Measurements from ENCODE around the gene TMEM135.

GRCh38 chr11:87137711-87138110 is 100.0 kb downstream of the TMEM135 start:
- TF ChIP-seq EGR1 (IDR thresholded peaks at IDR 0.05) (no peak), EP300 (IDR thresholded peaks at IDR 0.05; ENCODE audit: borderline replicate concordance) (no peak), RAD21 (IDR thresholded peaks at IDR 0.05; ENCODE audit: low read depth) (no peak), NFIC (IDR thresholded peaks at IDR 0.05) (no peak), REST (IDR thresholded peaks at IDR 0.05; ENCODE audit: low read depth) (no peak), TEAD4 (IDR thresholded peaks at IDR 0.05) (no peak), ZBTB7A (IDR thresholded peaks at IDR 0.05; ENCODE audit: low read depth) (no peak), MAX (IDR thresholded peaks at IDR 0.05) (no peak), TAF1 (IDR thresholded peaks at IDR 0.05; ENCODE audit: low read depth) (no peak), USF1 (IDR thresholded peaks at IDR 0.05) (no peak)
